ENCODE data around the gene USP22.

Gene USP22

GRCh38 chr17:20996724-20997615 is 45.8 kb downstream of the USP22 start:
- Histone ChIP-seq H3K27me3 (ENCODE audit: control insufficient read depth, insufficient read depth, low read length) (no peaks in the 10 kb centered on the region), H3K9ac (ENCODE audit: low read depth, low read length) (no peak overlapping the region), H3K36me3 (ENCODE audit: insufficient read depth, low read length) (peaks cover 31% of the 10 kb centered on the region), H3K4me3 (ENCODE audit: low read length) (no peak overlapping the region), H3K4me2 (ENCODE audit: low read length) (no peak overlapping the region), H3K9me3 (replicated peaks; ENCODE audit: low read length) (no peaks in the 10 kb centered on the region), H3K4me1 (ENCODE audit: control insufficient read depth, insufficient read depth, low read length) (peaks cover 32% of the 10 kb centered on the region)

GRCh38 chr17:20995873-20996723 is 46.7 kb downstream of the USP22 start:
- no peak overlapping the region for H3K4me3 ChIP-seq (ENCODE audit: low read length)
- no peaks in the 10 kb centered on the region for H3K27me3 ChIP-seq (ENCODE audit: control insufficient read depth, insufficient read depth, low read length)
- peaks cover 23% of the 10 kb centered on the region for H3K4me1 ChIP-seq (ENCODE audit: control insufficient read depth, insufficient read depth, low read length)
- no peak overlapping the region for H3K9ac ChIP-seq (ENCODE audit: low read depth, low read length)
- no peak overlapping the region for H3K4me2 ChIP-seq (ENCODE audit: low read length)
- no peaks in the 10 kb centered on the region for H3K9me3 ChIP-seq (replicated peaks; ENCODE audit: low read length)
- peaks cover 22% of the 10 kb centered on the region for H3K36me3 ChIP-seq (ENCODE audit: insufficient read depth, low read length)

- H3K4me3 ChIP-seq (ENCODE audit: low read length) = no peak overlapping the region
- H3K9me3 ChIP-seq (replicated peaks; ENCODE audit: low read length) = no peaks in the 10 kb centered on the region
- peaks cover 15% of the 10 kb centered on the region for H3K36me3 ChIP-seq (ENCODE audit: insufficient read depth, low read length)
- no peaks in the 10 kb centered on the region for H3K27me3 ChIP-seq (ENCODE audit: control insufficient read depth, insufficient read depth, low read length)
- peaks cover 19% of the 10 kb centered on the region for H3K4me1 ChIP-seq (ENCODE audit: control insufficient read depth, insufficient read depth, low read length)
- H3K9ac ChIP-seq (ENCODE audit: low read depth, low read length) = no peak overlapping the region
- no peak overlapping the region for H3K4me2 ChIP-seq (ENCODE audit: low read length)
Measured at GRCh38 chr17:20995164-20995872, 47.5 kb downstream of the USP22 start.

- H3K4me3 ChIP-seq (ENCODE audit: low read length) = no peak overlapping the region
- peaks cover 13% of the 10 kb centered on the region for H3K4me1 ChIP-seq (ENCODE audit: control insufficient read depth, insufficient read depth, low read length)
- no peak overlapping the region for H3K9ac ChIP-seq (ENCODE audit: low read depth, low read length)
- H3K36me3 ChIP-seq (ENCODE audit: insufficient read depth, low read length) = peaks cover 10% of the 10 kb centered on the region
- H3K27me3 ChIP-seq (ENCODE audit: control insufficient read depth, insufficient read depth, low read length) = no peaks in the 10 kb centered on the region
- H3K9me3 ChIP-seq (replicated peaks; ENCODE audit: low read length) = no peaks in the 10 kb centered on the region
- no peak overlapping the region for H3K4me2 ChIP-seq (ENCODE audit: low read length)
Measured at GRCh38 chr17:20994779-20995149, 48.0 kb downstream of the USP22 start.

- Histone ChIP-seq H3K9me3 (replicated peaks; ENCODE audit: low read length) (no peaks in the 10 kb centered on the region), H3K36me3 (ENCODE audit: insufficient read depth, low read length) (peaks cover 5% of the 10 kb centered on the region), H3K27me3 (ENCODE audit: control insufficient read depth, insufficient read depth, low read length) (no peaks in the 10 kb centered on the region), H3K4me3 (ENCODE audit: low read length) (no peak overlapping the region), H3K4me2 (ENCODE audit: low read length) (no peak overlapping the region), H3K9ac (ENCODE audit: low read depth, low read length) (no peak overlapping the region), H3K4me1 (ENCODE audit: control insufficient read depth, insufficient read depth, low read length) (peaks cover 7% of the 10 kb centered on the region)
Measured at GRCh38 chr17:20993863-20994778, 48.7 kb downstream of the USP22 start.

- Histone ChIP-seq H3K9me3 (replicated peaks; ENCODE audit: low read length) (no peaks in the 10 kb centered on the region), H3K36me3 (ENCODE audit: insufficient read depth, low read length) (peaks cover 3% of the 10 kb centered on the region), H3K4me1 (ENCODE audit: control insufficient read depth, insufficient read depth, low read length) (peaks cover 3% of the 10 kb centered on the region), H3K4me2 (ENCODE audit: low read length) (peak overlapping the region; percentile 67), H3K27me3 (ENCODE audit: control insufficient read depth, insufficient read depth, low read length) (peaks cover 1% of the 10 kb centered on the region), H3K4me3 (ENCODE audit: low read length) (no peak overlapping the region), H3K9ac (ENCODE audit: low read depth, low read length) (peak overlapping the region; percentile 31)
Measured at GRCh38 chr17:20992987-20993862, 49.6 kb downstream of the USP22 start.

- H3K4me3 ChIP-seq (ENCODE audit: low read length) = no peak overlapping the region
- H3K9me3 ChIP-seq (replicated peaks; ENCODE audit: low read length) = no peaks in the 10 kb centered on the region
- H3K4me2 ChIP-seq (ENCODE audit: low read length) = peak overlapping the region; percentile 67
- no peak overlapping the region for H3K9ac ChIP-seq (ENCODE audit: low read depth, low read length)
- H3K36me3 ChIP-seq (ENCODE audit: insufficient read depth, low read length) = no peaks in the 10 kb centered on the region
- peaks cover 3% of the 10 kb centered on the region for H3K27me3 ChIP-seq (ENCODE audit: control insufficient read depth, insufficient read depth, low read length)
- peaks cover 3% of the 10 kb centered on the region for H3K4me1 ChIP-seq (ENCODE audit: control insufficient read depth, insufficient read depth, low read length)
Measured at GRCh38 chr17:20992416-20992815, 50.4 kb downstream of the USP22 start.

- Histone ChIP-seq H3K9me3 (replicated peaks; ENCODE audit: low read length) (no peaks in the 10 kb centered on the region), H3K36me3 (ENCODE audit: insufficient read depth, low read length) (no peaks in the 10 kb centered on the region), H3K4me2 (ENCODE audit: low read length) (no peak overlapping the region), H3K4me3 (ENCODE audit: low read length) (no peak overlapping the region), H3K27me3 (ENCODE audit: control insufficient read depth, insufficient read depth, low read length) (peaks cover 3% of the 10 kb centered on the region), H3K9ac (ENCODE audit: low read depth, low read length) (no peak overlapping the region), H3K4me1 (ENCODE audit: control insufficient read depth, insufficient read depth, low read length) (peaks cover 3% of the 10 kb centered on the region)
Measured at GRCh38 chr17:20991276-20992037, 51.4 kb downstream of the USP22 start.

- Histone ChIP-seq H3K4me2 (ENCODE audit: low read length) (no peak overlapping the region), H3K9me3 (replicated peaks; ENCODE audit: low read length) (no peaks in the 10 kb centered on the region), H3K4me3 (ENCODE audit: low read length) (no peak overlapping the region), H3K4me1 (ENCODE audit: control insufficient read depth, insufficient read depth, low read length) (peaks cover 3% of the 10 kb centered on the region), H3K9ac (ENCODE audit: low read depth, low read length) (no peak overlapping the region), H3K27me3 (ENCODE audit: control insufficient read depth, insufficient read depth, low read length) (peaks cover 3% of the 10 kb centered on the region), H3K36me3 (ENCODE audit: insufficient read depth, low read length) (no peaks in the 10 kb centered on the region)
Measured at GRCh38 chr17:20989991-20990855, 52.6 kb downstream of the USP22 start.
